HG02642 (cell line): ENCODE measurements around the gene GALM.
"Not testable (repeated sequence)": the region's sequence is repeated elsewhere in the genome, so short reads cannot be mapped to it uniquely, and the experiment has no call there.

ENCODE experiments used
- ATAC-seq: cut with Tn5 transposase; IDR thresholded peaks from one replicate; pipeline ENCODE4 v1.9.1; 2021; ENCODE audit warnings: mild to moderate bottlenecking; ENCODE audit not compliant: unreplicated experiment, poor library complexity

GALM gene

DNA sequence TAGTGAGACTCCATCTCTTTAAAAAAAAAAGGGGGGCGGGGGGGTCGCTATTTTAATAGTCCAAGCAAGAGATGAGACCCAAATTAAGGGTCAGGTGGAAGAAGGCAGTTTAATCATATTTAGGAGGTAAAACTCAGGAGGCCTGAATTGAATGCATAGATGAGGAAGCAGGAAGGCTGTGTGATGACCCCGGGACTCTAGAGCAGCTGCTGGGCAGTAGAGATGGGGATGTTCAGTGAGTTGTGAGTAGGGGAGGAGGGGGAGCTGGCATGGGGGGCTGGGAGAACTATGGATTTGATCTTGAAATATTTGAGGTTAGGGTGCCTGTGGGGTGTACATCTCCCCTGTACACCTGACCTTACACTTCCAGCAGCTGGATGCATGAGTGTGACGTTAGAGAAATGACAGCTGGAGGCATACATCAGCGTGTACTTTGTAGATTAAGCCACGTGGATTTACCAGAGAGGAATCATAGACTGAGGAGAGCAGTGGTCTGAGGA lies 41.0 kb downstream of the GALM start:
- no peak for ATAC-seq

DNA sequence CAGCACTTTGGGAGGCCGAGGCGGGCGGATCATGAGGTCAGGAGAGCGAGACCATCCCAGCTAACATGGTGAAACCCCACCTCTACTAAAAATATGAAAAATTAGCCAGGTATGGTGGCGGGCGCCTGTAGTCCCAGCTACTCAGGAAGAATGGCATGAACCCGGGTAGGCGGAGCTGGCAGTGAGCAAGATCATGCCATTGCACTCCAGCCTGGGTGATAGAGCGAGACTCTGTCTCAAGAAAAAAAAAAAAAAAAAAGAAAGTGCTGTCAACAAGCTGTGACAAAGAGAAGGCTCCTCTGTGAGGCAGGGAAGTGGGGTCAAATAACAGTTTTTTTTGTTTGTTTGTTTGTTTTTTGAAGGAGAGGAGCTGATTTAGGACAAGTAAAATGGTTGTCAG lies 42.6 kb downstream of the GALM start:
- not testable (repeated sequence) for ATAC-seq

DNA sequence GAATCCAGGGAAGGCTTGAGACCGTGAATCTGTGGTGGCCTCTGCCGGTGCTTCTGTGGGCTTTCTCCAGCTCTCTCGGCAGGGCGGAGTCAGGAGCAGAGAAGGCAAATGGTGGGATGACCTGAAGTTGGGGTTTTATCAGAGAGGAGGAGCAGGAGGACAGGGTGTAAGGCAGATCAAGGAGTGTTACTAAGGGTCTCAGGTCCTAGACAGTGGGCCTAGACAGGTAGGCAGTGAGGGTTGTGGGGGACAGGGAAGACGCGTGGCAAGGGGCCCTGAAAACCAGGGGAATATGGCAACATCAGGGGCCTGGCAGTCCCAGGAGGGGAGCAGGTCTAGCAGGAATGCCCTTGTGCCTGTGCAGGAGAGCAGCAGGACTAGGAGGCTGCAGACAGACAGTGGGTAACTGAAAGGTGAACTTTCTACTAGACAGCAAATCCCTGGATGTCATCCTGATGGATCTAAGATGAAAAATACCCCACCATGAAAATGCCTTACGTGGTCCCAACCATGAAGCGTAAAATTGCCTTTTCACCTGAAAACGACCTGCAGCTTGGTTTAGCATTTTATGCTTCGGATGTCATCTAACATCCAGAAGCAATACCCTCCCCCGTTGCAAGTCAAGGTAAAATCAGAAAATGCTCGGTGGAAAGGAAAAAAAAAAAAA lies 43.1 kb downstream of the GALM start:
- ATAC-seq, result no peak

GRCh38 chr2:38709567-38710194 lies 43.8 kb downstream of the GALM start:
- ATAC-seq, result no peak

- no peak for ATAC-seq
Measured at GRCh38 chr2:38711558-38711957, 45.6 kb downstream of the GALM start.

GRCh38 chr2:38712413-38712812 lies 46.5 kb downstream of the GALM start:
- no peak for ATAC-seq

- no peak for ATAC-seq
Measured at GRCh38 chr2:38712871-38713270, 47.0 kb downstream of the GALM start.

- ATAC-seq, result no peak
Measured at GRCh38 chr2:38713338-38713737, 47.4 kb downstream of the GALM start.

DNA sequence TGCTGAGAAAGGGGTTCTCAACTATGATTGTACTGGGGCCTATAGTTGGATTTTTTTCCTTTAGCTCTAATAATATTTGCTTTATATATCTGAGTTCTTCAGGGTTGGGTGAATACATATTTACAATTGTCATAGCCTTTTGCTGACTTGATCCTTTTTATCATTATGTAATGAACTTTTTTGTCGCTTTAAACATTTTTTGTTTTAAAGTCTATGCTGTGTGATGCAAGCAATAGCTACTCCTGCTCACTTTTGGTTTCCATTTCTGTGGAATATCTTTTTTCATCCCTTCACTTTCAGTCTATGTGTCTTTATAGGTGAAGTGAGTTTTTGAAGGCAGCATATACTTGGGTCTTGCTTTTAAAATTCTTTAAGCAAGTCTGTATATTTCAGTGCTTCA lies 49.0 kb downstream of the GALM start:
- ATAC-seq, result not testable (repeated sequence)

GRCh38 chr2:38716185-38716584 lies 50.3 kb downstream of the GALM start:
- ATAC-seq, result no peak

DNA sequence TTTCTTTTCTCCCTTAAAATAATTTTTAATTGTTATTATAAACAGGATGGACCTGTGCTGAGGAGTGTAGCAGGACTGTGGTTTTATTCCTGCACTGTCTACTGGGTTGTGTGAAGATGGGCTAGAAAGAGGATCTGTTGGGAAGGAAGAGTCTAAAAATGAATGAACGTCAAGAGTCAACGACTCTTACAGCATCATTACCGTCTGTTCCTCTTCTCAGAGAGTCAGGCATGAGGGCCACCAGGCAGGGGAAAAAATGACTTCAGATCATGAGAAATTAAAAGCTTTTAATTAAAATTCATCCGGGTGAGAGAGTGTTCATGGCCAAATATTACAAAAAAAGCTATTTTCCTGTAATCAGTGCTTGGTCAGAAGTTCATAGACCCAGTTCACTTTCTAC lies 52.7 kb downstream of the GALM start:
- ATAC-seq, result no peak

- ATAC-seq, result no peak
Measured at GRCh38 chr2:38719706-38720105, 53.8 kb downstream of the GALM start.

DNA sequence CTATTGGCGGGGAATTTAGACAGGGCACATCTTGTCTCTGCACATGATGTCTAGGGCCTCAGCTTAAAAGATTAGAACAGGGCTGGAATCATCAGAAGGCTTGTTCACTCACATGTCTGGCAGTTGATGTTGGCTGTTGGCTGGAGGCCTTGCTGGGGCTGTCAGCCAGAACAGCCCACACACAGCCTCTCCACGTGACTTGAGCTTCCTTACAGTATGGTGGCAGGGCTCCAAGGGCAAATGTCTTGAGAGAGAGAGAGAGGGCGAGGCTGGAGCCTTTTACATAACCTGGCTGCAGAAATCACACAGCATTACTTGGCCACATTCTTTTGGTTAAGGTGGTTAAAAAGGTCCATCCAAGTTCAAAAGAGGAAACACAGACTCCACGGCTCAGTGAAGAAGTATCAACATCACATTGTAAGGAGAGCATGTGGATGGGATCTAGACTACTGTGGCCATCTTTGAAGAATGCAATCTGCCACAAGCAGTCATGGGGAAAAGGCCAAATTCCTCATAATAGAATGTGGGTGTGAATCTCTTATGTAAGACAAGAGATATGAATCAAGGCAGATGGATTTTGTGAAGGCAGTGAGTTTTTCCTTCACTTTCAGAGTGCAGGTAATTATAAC lies 54.8 kb downstream of the GALM start:
- no peak for ATAC-seq

GRCh38 chr2:38722271-38723061 lies 56.6 kb downstream of the GALM start:
- peak; percentile 52 for ATAC-seq

DNA sequence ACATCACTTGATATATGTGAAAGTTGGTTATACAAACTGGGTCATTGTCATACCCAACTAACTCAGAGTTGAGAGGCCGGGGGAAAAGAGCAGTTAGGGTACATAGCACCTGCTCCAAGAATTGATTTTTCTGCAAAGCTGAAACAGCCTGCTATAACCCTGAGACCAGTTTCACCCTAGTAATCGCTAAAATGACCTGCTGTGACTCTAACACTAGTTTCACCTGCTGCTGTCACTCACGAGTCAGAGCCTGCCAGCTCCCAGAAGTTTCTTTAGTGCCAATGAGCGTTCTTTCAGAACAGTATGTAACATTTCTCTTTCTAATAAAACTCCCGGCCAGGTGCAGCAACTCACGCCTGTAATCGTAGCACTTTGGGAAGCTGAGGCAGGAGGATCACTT lies 57.3 kb downstream of the GALM start:
- peak; percentile 54 for ATAC-seq

DNA sequence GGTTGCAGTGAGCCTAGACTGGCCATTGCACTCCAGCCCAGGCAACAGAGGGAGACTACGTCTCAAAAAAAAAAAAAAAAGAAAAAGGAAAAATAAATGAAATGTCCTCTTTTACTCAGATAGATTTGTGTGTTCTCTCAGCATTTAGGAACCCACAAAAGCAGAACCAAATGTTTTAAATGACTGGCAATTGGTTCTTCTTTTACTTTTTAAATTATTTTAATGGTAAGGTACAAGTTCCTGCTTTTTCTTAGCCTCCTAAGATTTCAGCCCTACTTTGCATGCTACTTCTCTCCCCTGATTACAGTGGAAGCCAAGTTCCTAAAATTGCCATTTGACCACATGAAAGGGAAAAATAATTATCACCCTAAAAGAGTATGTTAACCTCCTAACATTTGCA lies 61.7 kb downstream of the GALM start:
- ATAC-seq, result no peak

GRCh38 chr2:38728694-38729093 lies 62.8 kb downstream of the GALM start:
- ATAC-seq, result no peak

DNA sequence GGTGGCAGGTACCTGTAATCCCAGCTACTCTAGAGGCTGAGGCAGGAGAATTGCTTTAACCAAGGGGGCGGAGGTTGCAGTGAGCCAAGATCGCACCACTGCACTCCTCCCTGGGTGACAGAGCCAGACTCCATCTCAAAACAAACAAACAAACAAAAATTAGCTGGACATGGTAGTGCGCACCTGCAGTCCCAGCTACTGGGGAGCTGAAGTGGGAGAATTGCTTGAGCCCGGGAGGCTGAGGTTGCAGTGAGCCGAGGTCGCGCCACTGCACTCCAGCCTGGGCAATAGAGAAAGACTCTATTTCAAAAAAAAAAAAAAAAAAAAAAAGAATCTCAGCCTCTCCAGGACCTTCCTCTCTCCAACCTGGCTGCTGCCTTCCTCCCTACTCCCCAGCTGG lies 65.2 kb downstream of the GALM start:
- ATAC-seq, result no peak

DNA sequence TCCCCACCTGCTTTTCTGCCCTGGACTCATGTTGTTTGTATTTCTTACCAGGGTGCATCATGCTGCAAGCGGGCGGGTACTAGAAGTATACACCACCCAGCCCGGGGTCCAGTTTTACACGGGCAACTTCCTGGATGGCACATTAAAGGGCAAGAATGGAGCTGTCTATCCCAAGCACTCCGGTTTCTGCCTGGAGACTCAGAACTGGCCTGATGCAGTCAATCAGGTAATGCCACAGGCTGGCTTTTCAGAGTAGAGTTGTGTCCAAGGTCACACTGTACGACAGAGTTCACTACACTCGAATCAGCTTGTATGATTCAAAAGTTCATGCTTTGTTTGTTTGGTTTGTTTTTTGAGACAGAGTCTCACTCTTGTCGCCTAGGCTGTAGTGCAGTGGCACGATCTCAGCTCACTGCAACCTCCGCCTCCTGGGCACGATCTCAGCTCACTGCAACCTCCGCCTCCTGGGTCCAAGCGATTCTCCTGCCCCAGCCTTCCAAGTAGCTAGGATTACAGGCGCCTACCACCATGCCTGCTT lies 65.8 kb downstream of the GALM start:
- ATAC-seq, result no peak

DNA sequence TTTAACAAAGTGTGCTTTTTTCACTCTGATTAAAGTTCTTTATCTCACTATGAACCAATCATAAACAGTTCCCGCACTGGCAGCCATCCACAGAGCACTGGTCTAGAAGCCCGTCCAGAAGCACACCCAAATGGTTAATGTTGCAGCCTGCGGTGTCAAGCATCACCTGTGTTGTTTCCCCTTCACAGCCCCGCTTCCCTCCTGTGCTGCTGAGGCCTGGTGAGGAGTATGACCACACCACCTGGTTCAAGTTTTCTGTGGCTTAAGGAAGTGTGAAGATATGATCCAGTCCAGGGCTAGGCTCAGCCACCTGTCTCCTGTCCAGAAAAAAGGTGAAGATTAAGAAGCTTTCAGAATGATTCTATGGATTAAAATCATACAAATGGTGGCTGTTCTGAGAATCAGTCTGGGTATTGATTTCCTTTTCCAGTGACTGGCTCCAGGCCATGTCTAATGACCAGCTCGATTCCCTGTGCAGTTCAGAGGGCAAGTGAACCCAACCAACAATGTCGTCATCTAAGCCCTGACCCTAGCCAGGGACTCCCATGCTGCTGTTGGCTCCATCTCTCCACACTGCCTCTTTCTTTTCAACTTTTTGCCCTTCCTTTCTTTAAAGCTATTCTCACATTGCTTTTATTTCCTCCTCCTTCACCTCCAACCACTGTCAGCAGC lies 67.5 kb downstream of the GALM start:
- ATAC-seq, result no peak
